ENCODE measurements around the gene DCTN4.
A peak's percentile ranks its signal among the peaks of the same experiment; 100 is the strongest.
"Not testable (repeated sequence)": the region's sequence is repeated elsewhere in the genome, so short reads cannot be mapped to it uniquely, and the experiment has no call there.

The DCTN4 gene

GRCh38 chr5:150778517-150779396, 19.9 kb upstream of the DCTN4 start, which contains the start of gene SMIM3:
Gene SMIM3 (plus strand): TSS chr5:150778757. CDS start chr5:150795441, 16,684 bp downstream.
- no peak for DNase-seq (ENCODE audit: low read depth in 2 of 2)

- DNase-seq (ENCODE audit: low read depth in 2 of 2): no peak
These were observed 19.3 kb upstream of the DCTN4 start for GRCh38 chr5:150778088-150778516.

DNA sequence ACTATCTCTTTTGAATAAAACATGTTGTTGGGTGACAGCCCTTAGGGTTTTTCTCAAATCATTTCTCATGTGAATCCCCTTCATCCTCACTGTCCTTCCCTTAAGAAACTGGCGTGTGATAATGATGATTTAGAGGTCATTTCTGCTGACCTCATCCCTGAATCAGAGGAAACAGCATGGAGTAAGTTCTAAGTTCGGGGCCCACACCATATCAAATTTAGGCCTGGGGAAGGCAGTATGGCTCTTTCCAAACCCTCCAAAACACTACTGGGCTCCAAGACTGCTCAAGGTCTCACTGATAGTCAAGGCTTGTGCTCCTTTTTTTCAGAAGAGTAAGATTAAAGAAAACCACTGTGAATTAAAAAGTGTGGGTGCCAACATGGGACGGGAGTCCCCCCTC, 18.9 kb upstream of the DCTN4 start:
- no peak for DNase-seq (ENCODE audit: low read depth in 2 of 2)

GRCh38 chr5:150774145-150774544, 15.3 kb upstream of the DCTN4 start:
- DNase-seq (ENCODE audit: low read depth in 2 of 2): no peak

- no peak for DNase-seq (ENCODE audit: low read depth in 2 of 2)
These were observed 12.4 kb upstream of the DCTN4 start for GRCh38 chr5:150771034-150771795.

DNA sequence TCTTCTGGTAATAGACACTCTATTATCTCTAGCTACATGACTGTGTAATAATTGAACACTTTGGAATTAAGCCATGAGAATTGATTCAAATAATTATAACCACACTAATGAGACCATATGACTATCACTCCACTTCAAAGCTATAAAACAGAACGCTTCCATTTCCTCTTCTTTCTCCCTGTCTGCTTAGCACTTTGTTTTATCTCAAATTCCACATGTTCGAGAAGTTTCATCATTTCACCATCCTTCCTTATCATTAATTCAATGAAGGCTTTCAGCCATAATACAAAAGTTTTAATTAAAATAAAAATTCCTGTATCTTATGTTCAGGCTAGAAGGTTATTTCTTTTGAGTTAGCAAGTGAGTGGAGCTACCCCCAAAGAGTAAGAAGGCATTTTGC, 7.4 kb upstream of the DCTN4 start:
- no peak for DNase-seq (ENCODE audit: low read depth in 2 of 2)

DNA sequence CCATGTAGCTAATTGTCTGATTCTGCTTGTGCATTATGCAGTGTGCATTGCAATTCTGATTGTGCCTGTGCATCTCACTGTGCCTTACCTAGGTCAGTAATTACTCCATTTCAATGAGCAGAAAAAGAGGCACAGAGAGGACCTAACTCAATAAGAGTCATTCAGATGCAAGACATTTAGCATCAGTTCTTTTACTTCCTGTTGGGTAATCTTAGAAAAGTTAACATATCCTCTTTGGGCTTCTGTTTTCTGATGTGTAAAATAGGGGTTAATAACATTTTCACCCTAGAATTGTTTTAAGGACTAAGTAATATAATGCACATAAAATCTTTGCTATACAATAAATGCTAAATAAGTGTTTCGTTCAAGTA, 7.0 kb upstream of the DCTN4 start:
- DNase-seq (ENCODE audit: low read depth in 2 of 2): no peak

DNA sequence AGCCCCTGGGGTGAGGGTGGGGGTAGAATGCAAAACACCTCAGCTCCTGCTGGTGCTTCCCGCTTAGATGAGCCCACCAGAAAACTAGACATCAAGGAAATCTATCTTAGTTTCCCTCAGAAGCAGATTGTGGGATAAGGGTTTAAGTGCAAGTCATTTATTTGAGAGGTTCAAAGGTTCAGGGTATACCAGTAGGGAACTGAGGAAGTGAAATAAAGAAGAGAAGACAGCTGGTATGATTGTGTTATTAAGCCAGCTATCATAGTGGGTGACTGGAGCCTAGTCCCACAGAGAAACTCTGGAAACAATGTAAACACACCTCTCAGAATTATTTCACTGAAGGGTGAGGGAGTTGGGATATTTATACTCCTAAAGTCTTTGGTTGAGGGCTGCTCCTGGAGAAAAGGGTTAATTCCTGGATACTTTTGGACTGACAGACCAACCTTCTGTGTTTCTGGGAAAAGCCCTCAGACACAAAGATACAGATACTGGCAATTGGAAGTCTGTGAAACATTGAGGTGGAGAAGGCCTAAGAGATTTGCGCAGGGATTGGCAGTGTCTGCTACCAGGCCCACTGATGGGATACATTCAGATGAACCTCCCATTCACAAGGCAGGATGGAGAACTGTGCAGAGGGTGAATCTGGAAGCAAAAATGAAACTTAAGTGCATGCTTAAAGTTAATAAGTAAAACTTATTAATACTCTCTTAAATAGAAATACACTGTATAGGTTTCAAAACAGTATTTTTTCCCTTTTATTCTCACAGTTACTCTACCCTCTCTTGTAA, 6.4 kb upstream of the DCTN4 start:
- no peak for DNase-seq (ENCODE audit: low read depth in 2 of 2)

DNA sequence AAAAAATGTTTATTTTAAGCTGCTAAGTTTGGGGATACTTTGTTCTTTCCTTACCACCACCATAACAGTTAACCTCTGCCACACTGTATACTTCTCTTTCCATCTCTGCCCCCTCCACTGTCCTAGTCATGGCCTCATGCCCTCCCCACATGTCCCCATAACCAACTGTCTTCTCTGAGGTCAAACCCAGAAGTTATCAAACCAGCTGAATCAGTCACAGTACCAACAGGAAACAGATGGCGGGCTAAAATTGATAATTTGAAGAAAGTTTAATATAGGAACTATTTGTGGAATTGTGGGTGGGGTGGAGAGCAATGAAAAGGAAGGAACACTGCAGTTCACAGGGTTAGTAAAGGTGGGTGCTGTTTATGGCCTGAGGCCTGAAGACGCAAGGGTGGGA, 5.7 kb upstream of the DCTN4 start:
- no peak for DNase-seq (ENCODE audit: low read depth in 2 of 2)

- peak; percentile 70 to 76 for DNase-seq (ENCODE audit: low read depth in 2 of 2)
These were observed 4.4 kb upstream of the DCTN4 start for GRCh38 chr5:150763023-150763769.

DNA sequence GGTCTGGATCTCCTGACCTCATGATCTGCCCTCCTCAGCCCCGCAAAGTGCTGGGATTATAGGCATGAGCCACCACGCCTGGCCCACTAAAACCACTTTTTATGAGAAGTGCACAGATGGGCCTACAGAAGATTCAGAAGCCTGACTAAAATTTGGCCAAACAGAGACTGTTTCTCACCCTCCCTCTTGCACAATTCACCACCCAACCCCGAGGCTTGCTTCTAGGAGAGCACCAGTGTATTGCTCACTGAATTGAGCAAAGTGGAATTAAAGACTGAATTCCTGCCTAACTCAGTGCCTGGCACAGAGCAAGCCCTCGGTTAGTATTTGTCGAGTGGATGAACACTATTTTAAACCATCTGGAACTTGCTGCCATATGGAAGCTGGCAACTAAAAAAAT, 3.4 kb upstream of the DCTN4 start:
- no peak for DNase-seq (ENCODE audit: low read depth in 2 of 2)

DNA sequence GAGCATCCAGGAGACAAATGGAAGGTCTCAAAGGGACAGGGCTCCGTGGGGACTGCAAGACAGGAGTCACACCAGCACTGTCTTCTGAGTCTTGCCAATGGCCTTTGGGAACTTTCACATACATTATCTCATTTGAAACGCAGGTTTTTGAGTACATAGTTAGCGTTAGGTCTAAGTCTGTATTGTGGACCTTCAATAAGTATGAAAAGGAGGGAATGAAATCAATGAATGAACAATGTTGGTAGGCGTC, 442 bp upstream of the DCTN4 start:
- no peak for DNase-seq (ENCODE audit: low read depth in 2 of 2)

DNA sequence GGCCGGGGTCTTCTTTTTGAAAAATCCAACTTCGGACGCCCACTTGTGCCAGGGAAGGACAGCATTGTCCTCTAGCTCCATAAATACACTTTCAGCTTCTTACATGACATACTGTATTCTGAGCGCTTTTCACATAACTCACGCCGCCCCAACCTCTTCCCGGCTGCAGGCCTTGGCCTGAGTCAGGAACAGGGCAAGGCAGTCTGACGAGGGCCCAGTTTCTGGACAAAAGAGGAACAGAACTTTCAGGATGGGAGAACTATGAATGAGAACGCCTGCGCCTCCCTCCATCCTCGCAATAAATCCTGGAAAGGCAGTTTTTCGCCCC, 650 bp downstream of the DCTN4 start:
- DNase-seq (ENCODE audit: low read depth in 2 of 2): no peak

DNA sequence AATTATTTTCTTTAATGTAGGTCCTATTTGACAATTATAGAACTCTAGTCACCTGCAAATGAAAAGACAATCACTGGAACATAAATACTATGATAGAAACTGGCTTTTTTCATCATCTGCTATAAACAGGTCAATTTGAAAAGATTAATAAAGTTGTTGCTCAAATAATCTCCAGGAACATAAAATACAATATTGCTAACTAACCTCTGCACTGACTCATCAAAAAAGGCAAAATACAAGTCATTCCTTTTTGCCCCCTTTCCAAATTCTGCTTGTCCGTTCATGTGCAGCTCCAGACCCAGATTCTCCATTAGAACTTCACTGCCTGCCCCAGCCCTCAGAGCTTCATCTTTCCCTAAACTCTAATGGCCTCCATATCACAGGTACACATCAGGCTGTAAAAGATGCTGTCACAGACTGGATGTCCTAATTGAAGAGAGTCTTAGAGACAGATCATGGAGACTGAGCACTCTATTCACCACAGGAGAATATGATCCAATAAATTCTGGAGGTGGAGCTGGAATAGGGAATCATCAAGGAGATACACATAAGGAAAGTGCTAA, 1.6 kb downstream of the DCTN4 start:
- no peak for DNase-seq (ENCODE audit: low read depth in 2 of 2)

DNA sequence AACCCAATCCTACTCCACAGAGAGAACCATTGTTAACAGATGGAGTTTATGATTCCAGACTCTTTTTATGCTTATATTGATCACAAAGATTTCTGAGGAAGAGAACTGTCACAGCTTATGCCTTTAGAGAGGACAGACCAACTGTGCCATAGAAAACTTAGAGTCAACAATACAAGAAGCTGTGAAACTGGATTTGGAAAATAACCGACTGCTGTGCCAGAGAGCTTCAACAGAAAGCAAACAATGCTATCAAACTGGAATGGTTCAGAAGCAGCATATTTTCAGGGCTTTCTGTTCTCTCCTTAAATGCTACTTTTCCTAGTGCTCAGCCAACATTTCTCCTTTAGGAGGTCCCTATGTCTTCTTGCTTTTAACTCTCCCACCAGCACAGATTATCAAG, 5.0 kb downstream of the DCTN4 start:
- no peak for DNase-seq (ENCODE audit: low read depth in 2 of 2)

DNA sequence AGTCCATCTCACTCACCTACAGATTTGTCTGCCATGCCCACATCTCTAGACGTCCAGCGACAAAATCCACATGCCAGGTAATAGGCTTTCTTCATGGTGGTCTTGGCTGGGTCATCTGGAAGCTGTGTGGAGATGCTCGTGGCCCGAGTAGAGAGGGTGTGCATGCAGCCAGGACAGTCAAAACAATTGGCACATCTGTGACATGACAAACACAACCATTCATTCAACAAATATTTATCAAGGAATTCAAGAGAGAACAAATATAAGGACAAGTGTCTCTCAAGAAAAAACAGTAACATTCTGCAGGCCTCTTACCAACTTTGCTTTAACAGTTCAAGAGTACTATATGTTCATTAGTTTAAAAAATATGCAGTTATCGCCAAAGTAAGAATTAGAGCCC, 5.4 kb downstream of the DCTN4 start:
- no peak for DNase-seq (ENCODE audit: low read depth in 2 of 2)

DNA sequence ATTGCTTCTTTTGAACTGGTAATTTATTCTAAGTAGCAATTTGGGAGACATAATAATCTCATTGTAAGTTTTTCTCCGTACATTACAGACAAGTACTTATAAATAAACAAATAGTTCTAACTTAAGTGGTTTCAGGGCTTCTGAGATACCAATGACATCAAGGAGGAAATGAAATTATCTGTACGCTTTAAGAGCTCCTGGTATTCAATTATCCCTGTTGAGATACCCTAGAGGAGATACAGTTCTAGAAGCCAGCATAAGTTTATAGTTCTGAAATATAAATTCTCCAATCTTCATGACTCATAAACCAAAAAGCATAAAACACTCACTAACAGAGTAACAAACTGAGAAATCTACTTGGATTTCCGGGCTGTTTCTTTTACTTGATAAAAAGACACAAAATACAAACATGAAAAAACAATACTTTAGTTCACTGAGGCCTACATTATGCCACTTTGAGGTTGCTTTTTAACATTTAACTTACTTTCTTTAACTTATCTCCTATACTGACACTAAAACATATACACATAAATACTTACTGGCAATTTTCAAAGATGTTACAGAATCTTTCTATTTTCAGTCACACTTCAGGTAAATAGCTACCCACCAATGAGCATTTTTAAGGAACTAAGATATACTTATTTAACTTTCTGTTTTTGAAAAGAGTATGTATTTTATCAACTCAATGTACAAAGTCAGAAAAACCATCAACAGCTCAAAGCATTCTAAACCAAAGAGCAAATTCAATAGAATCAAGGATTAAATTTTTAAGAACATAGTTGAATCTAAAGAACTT, 7.5 kb downstream of the DCTN4 start:
- DNase-seq (ENCODE audit: low read depth in 2 of 2): no peak

DNA sequence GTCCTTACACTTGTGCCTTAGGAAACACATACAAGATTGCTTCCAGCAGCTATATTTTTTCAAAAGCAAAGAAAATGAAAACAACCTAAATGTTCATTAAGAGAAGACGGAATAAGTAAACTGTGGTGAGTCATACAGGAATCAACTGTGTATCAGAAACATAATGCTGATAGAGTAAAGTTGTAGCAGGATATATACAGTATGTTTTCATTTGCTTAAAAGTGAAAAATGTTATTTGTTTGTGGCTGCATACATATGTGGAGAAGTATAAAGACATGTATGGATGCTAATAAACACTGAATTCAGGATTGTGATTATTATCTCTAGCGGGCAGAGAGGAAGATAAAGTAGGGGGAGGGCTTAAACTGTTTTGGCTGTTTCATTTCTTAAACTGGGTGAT, 8.3 kb downstream of the DCTN4 start:
- DNase-seq (ENCODE audit: low read depth in 2 of 2): no peak

DNA sequence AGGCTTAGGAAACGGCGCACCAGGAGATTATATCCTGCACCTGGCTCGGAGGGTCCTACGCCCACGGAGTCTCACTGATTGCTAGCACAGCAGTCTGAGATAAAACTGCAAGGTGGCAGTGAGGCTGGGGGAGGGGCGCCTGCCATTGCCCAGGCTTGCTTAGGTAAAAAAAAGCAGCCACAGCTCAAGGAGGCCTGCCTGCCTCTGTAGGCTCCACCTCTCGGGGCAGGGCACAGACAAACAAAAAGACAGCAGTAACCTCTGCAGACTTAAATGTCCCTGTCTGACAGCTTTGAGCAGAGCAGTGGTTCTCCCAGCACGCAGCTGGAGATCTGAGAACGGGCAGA, 15.7 kb downstream of the DCTN4 start:
- not testable (repeated sequence) for DNase-seq (ENCODE audit: low read depth in 2 of 2)

- DNase-seq (ENCODE audit: low read depth in 2 of 2): not testable (repeated sequence)
These were observed 16.2 kb downstream of the DCTN4 start for GRCh38 chr5:150742455-150743141.
